ENCODE data around the gene IL10RB.

IL10RB gene

DNA sequence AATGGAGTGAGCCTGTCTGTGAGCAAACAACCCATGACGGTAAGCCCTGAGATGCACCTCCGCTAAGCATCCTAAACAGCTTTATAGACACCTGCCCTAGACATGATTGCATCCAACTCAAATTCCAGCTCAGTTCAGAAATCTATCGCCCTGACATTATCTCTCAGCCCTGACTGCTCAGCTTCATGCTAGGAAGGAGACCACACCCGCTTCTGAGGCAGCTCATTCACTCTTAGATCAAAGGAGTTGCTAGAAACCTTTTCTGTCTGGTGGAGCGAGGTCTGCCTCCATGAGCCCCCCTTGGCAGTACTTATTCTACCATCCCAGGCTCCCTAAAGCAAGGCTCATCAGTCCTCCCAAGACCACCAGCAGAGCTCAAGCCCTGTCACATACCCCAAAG is 17.0 kb downstream of the IL10RB start:
- Histone ChIP-seq H3K9me3 (ENCODE audit: control insufficient read depth, insufficient read depth, low read length) (no peaks in the 10 kb centered on the region), H3K4me1 (ENCODE audit: control insufficient read depth, insufficient read depth, low read length) (no peaks in the 10 kb centered on the region), H3K36me3 (ENCODE audit: control insufficient read depth, insufficient read depth, low read length) (no peaks in the 10 kb centered on the region), H3K4me3 (ENCODE audit: low read length) (no peak overlapping the region), H3K27ac (ENCODE audit: low read length) (no peak overlapping the region), H3K27me3 (ENCODE audit: control insufficient read depth, insufficient read depth, low read length) (no peaks in the 10 kb centered on the region)
- no CpG with 5 or more reads among the region's 5 CpGs for WGBS (ENCODE audit: insufficient coverage, insufficient read length)
- DNase-seq (ENCODE audit: low read depth, low spot score) = no peak

DNA sequence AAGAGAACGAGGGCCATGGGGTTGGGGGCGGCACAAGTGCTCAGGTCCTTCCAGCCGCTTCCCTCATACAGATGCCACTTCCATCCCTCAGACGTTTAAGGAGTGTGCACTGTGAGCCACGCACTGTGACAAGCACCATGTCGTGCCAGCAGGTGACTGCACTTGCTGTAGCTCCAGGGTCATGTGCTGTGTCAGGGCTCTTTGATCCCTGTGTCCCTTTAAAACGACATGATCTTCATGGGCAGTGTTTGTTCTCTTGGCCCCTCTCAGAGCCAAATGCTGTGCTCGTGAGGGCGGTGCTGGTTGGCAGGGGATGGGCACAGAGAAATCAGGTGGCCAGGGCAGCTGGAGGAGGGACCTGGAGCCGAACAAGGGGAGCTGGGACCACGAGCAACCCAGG is 19.9 kb downstream of the IL10RB start:
- no peaks in the 10 kb centered on the region for H3K4me1 ChIP-seq (ENCODE audit: control insufficient read depth, insufficient read depth, low read length)
- no peak overlapping the region for H3K27ac ChIP-seq (ENCODE audit: low read length)
- WGBS (ENCODE audit: insufficient coverage, insufficient read length) = no CpG with 5 or more reads among the region's 11 CpGs
- H3K36me3 ChIP-seq (ENCODE audit: control insufficient read depth, insufficient read depth, low read length) = no peaks in the 10 kb centered on the region
- H3K9me3 ChIP-seq (ENCODE audit: control insufficient read depth, insufficient read depth, low read length) = no peaks in the 10 kb centered on the region
- H3K4me3 ChIP-seq (ENCODE audit: low read length) = no peak overlapping the region
- no peak for DNase-seq (ENCODE audit: low read depth, low spot score)
- H3K27me3 ChIP-seq (ENCODE audit: control insufficient read depth, insufficient read depth, low read length) = no peaks in the 10 kb centered on the region

DNA sequence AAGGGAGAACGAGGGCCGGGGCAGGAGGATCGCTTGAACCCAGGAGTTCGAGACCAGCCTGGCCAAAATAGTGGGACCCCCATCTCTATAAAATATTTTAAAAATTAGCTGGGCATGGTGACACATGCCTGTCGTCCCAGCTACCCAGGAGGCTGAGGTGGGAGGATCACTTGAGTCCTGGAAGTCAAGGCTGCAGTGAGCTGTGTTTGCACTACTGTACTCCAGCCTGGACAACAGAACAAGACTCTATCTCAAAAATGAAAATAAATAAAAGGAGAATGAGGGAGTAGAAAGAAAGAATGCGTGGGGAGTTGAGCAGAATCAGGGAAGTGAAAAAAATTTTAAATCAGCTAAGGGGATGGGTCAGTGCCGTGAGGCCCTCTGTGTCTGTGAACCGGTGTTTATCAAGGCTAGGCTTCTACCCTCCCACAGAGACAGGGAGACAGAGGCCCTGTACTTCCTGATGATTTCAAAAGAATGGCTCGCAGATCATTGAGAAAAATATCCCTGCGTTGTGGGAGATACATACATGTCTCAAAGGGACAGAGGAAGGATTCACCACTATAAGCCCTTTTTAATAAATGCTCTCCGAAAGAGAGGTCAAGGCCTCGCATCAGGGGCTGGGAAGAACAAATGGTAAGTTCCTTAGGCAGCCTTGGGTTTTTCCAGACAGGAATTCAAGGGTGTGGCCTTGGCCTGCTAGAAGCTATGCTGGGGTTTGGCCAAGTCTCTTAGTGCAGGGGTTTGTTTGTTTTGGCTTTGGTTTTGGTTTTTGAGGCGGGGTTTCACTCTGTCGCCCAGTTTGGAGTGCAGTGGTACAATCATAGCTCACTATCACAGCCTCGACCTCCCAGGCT is 20.7 kb downstream of the IL10RB start:
- Histone ChIP-seq H3K27me3 (ENCODE audit: control insufficient read depth, insufficient read depth, low read length) (no peaks in the 10 kb centered on the region), H3K4me1 (ENCODE audit: control insufficient read depth, insufficient read depth, low read length) (no peaks in the 10 kb centered on the region), H3K27ac (ENCODE audit: low read length) (no peak overlapping the region), H3K4me3 (ENCODE audit: low read length) (no peak overlapping the region), H3K36me3 (ENCODE audit: control insufficient read depth, insufficient read depth, low read length) (no peaks in the 10 kb centered on the region), H3K9me3 (ENCODE audit: control insufficient read depth, insufficient read depth, low read length) (no peaks in the 10 kb centered on the region)
- DNase-seq (ENCODE audit: low read depth, low spot score) = no peak
- 100% methylated on average over 1 of the region's 15 CpGs for WGBS (ENCODE audit: insufficient coverage, insufficient read length)

DNA sequence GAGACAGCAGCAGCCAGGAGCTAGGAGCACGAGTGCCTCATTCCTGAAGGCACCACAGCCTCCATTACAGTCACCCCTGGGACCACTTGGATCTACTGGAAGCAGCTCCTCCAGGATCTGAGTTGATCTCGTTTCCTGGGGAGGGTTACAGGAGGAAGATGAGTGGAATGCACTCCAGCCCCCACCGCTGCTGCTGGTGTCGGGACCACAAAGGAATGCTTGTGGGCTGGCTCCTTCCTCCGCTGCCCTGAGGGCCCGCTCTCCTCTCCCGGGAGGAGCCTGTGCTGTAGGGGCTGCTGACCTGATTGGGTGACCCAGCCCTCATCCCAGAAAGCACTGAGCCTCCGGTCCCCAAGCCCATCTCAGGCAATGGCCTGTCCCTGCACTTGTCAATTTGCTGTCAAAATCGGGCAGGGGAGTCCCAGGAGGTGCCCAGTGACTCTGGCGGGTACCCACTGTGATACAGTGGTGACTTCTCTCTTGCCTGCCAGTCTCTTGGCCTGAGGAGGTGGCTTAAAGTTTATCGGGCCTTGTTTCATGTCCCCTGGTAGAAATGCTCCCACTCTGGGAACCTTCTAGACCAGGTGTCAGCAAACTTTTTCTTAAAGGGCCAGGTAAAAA is 23.1 kb downstream of the IL10RB start:
- no peaks in the 10 kb centered on the region for H3K9me3 ChIP-seq (ENCODE audit: control insufficient read depth, insufficient read depth, low read length)
- H3K36me3 ChIP-seq (ENCODE audit: control insufficient read depth, insufficient read depth, low read length) = no peaks in the 10 kb centered on the region
- no peaks in the 10 kb centered on the region for H3K4me1 ChIP-seq (ENCODE audit: control insufficient read depth, insufficient read depth, low read length)
- WGBS (ENCODE audit: insufficient coverage, insufficient read length) = no CpG with 5 or more reads among the region's 11 CpGs
- no peak overlapping the region; the same call in 1 of the 2 replicates for H3K4me3 ChIP-seq (ENCODE audit: low read length)
- DNase-seq (ENCODE audit: low read depth, low spot score) = no peak
- no peak overlapping the region for H3K27ac ChIP-seq (ENCODE audit: low read length)
- H3K27me3 ChIP-seq (ENCODE audit: control insufficient read depth, insufficient read depth, low read length) = no peaks in the 10 kb centered on the region

DNA sequence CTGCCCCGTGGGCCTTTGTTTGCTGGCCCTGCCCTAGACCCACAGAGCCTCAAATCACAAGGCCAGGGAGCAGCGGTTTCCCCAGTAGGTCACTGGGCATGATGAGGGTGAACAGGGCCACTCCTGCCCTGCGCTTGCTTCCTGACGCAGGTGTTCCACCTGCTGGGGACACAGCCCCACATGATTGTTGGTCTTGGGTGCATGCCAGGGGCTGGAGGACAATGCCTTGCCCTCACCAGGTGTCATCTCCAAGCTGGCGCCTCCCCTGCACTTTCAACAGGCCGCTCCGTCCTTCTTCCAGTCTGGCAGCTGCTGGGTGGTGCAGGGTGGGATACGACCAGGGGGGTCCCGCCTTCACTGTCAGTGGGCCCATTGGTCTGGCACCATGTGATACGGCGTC is 24.3 kb downstream of the IL10RB start:
- Histone ChIP-seq H3K9me3 (ENCODE audit: control insufficient read depth, insufficient read depth, low read length) (no peaks in the 10 kb centered on the region), H3K27ac (ENCODE audit: low read length) (no peak overlapping the region), H3K4me3 (ENCODE audit: low read length) (no peak overlapping the region), H3K36me3 (ENCODE audit: control insufficient read depth, insufficient read depth, low read length) (no peaks in the 10 kb centered on the region), H3K27me3 (ENCODE audit: control insufficient read depth, insufficient read depth, low read length) (no peaks in the 10 kb centered on the region), H3K4me1 (ENCODE audit: control insufficient read depth, insufficient read depth, low read length) (no peaks in the 10 kb centered on the region)
- no CpG with 5 or more reads among the region's 11 CpGs for WGBS (ENCODE audit: insufficient coverage, insufficient read length)
- DNase-seq (ENCODE audit: low read depth, low spot score) = no peak

DNA sequence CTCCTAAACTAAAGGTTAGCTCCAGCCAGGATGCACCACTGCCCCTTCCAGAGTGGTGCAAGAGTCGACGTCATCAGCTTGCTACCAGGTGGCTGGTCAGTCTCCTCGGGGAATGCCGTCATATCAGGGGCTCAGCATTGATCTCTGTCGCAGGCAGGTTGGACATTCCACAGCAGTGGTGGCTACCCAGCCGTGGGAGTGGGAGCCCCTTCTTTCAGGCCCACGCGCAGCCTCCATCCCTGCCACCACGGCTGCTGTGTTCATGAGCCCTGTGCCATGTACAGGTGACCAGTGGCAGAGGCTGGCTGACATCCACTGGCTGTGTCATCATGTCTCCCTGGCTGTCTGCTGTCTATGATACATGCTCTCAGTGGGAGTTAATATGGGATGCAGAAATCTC is 25.5 kb downstream of the IL10RB start:
- no peak for DNase-seq (ENCODE audit: low read depth, low spot score)
- H3K27ac ChIP-seq (ENCODE audit: low read length) = no peak overlapping the region
- no CpG with 5 or more reads among the region's 9 CpGs for WGBS (ENCODE audit: insufficient coverage, insufficient read length)

DNA sequence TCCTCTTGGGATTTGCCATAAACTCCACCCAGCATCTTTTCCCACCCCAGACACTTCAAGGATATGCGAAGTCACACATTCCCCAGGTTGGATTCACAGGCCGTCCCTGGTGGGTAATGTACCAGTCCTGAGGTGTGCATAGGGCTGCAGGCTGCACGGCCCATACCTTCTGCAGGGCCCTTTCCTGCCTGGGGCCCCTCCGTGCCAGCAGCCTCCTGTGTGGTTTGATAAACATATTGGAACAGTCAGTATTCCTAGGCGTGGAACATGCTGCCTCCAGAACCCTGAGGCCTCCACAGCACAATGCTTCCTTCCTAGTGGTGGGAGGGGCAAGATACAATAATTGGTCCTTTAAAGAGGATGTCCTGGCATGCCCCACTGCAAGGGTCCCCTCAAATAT is 26.6 kb downstream of the IL10RB start:
- Histone ChIP-seq H3K27ac (ENCODE audit: low read length) (no peak overlapping the region), H3K4me3 (ENCODE audit: low read length) (no peak overlapping the region), H3K9me3 (ENCODE audit: control insufficient read depth, insufficient read depth, low read length) (no peaks in the 10 kb centered on the region), H3K27me3 (ENCODE audit: control insufficient read depth, insufficient read depth, low read length) (no peaks in the 10 kb centered on the region), H3K4me1 (ENCODE audit: control insufficient read depth, insufficient read depth, low read length) (no peaks in the 10 kb centered on the region), H3K36me3 (ENCODE audit: control insufficient read depth, insufficient read depth, low read length) (no peaks in the 10 kb centered on the region)
- no CpG with 5 or more reads among the region's 5 CpGs for WGBS (ENCODE audit: insufficient coverage, insufficient read length)
- DNase-seq (ENCODE audit: low read depth, low spot score) = no peak

More for the DNA sequence above, 25.5 kb downstream of the IL10RB start:
- Histone ChIP-seq H3K4me1 (ENCODE audit: control insufficient read depth, insufficient read depth, low read length) (no peaks in the 10 kb centered on the region), H3K4me3 (ENCODE audit: low read length) (no peak overlapping the region), H3K9me3 (ENCODE audit: control insufficient read depth, insufficient read depth, low read length) (no peaks in the 10 kb centered on the region), H3K27me3 (ENCODE audit: control insufficient read depth, insufficient read depth, low read length) (no peaks in the 10 kb centered on the region), H3K36me3 (ENCODE audit: control insufficient read depth, insufficient read depth, low read length) (no peaks in the 10 kb centered on the region)

DNA sequence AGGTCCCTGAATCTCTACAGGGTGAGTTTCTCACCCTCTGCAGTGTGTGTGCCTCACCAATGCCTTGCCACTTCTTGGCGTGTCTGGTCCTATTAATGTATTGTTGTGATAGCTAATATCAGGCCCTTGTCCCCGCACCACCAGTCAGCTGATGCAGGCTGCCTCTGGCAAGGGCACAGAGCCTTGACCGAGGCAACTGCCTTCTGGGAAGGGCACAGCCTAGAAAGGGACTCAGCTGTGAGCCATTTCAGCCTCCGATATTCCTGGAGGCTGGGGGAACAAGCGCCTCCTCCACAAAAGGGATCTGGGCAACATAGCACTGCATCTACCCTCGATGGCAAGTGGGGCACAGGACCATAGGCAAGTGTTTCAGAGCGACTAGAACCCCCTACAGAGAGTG is 27.0 kb downstream of the IL10RB start:
- H3K36me3 ChIP-seq (ENCODE audit: control insufficient read depth, insufficient read depth, low read length) = no peaks in the 10 kb centered on the region
- no peaks in the 10 kb centered on the region for H3K9me3 ChIP-seq (ENCODE audit: control insufficient read depth, insufficient read depth, low read length)
- H3K4me3 ChIP-seq (ENCODE audit: low read length) = no peak overlapping the region
- no peak for DNase-seq (ENCODE audit: low read depth, low spot score)
- no peak overlapping the region for H3K27ac ChIP-seq (ENCODE audit: low read length)
- WGBS (ENCODE audit: insufficient coverage, insufficient read length) = no CpG with 5 or more reads among the region's 7 CpGs
- H3K27me3 ChIP-seq (ENCODE audit: control insufficient read depth, insufficient read depth, low read length) = no peaks in the 10 kb centered on the region
- H3K4me1 ChIP-seq (ENCODE audit: control insufficient read depth, insufficient read depth, low read length) = no peaks in the 10 kb centered on the region

DNA sequence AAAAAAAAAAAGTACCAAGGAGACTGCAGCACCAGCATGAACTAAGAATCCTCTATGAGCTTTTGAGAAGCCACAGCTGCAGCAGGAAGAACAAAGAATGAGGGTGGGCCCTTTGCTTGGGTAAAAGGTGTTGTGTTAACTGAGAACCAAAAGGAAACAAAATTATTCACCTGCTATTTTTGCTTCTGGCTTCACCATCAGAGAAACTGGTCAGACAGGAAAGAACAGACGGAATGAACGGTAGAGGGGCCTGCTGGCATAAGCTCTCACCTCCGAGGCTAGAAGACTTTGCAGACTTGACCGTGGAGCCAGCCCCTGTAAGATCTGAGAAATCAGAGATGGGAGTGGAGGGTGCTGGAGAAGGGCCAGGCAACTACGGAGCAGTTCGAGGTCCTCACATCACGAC is 27.6 kb downstream of the IL10RB start:
- Histone ChIP-seq H3K27me3 (ENCODE audit: control insufficient read depth, insufficient read depth, low read length) (no peaks in the 10 kb centered on the region), H3K36me3 (ENCODE audit: control insufficient read depth, insufficient read depth, low read length) (no peaks in the 10 kb centered on the region), H3K27ac (ENCODE audit: low read length) (no peak overlapping the region), H3K9me3 (ENCODE audit: control insufficient read depth, insufficient read depth, low read length) (no peaks in the 10 kb centered on the region), H3K4me3 (ENCODE audit: low read length) (no peak overlapping the region), H3K4me1 (ENCODE audit: control insufficient read depth, insufficient read depth, low read length) (no peaks in the 10 kb centered on the region)
- no peak for DNase-seq (ENCODE audit: low read depth, low spot score)
- no CpG with 5 or more reads among the region's 7 CpGs for WGBS (ENCODE audit: insufficient coverage, insufficient read length)

DNA sequence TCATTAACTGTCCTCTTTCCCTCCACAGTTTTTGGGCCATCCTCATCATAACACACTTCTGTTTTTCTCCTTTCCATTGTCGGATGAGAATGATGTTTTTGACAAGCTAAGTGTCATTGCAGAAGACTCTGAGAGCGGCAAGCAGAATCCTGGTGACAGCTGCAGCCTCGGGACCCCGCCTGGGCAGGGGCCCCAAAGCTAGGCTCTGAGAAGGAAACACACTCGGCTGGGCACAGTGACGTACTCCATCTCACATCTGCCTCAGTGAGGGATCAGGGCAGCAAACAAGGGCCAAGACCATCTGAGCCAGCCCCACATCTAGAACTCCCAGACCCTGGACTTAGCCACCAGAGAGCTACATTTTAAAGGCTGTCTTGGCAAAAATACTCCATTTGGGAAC is 30.0 kb downstream of the IL10RB start:
- H3K9me3 ChIP-seq (ENCODE audit: control insufficient read depth, insufficient read depth, low read length) = no peaks in the 10 kb centered on the region
- no peaks in the 10 kb centered on the region for H3K36me3 ChIP-seq (ENCODE audit: control insufficient read depth, insufficient read depth, low read length)
- H3K27ac ChIP-seq (ENCODE audit: low read length) = no peak overlapping the region
- H3K4me3 ChIP-seq (ENCODE audit: low read length) = no peak overlapping the region
- WGBS (ENCODE audit: insufficient coverage, insufficient read length) = no CpG with 5 or more reads among the region's 6 CpGs
- no peak for DNase-seq (ENCODE audit: low read depth, low spot score)
- H3K27me3 ChIP-seq (ENCODE audit: control insufficient read depth, insufficient read depth, low read length) = no peaks in the 10 kb centered on the region
- H3K4me1 ChIP-seq (ENCODE audit: control insufficient read depth, insufficient read depth, low read length) = no peaks in the 10 kb centered on the region
